Retinal pigment epithelial cell (primary cell): ENCODE data around the gene TAF6.

Source experiments
- DNase-seq: peaks from one replicate; pipeline ENCODE4 v3.0.0-alpha.2; 2010; ENCODE audit warnings: low read depth
- H3K4me3 ChIP-seq: 2 replicates; pipeline ENCODE4 v1.5.1; 2011; ENCODE audit warnings: mild to moderate bottlenecking, low read length, control low read depth, moderate library complexity
- CTCF ChIP-seq: conservative IDR thresholded peaks from 2 replicates; pipeline ENCODE4 v1.5.1; 2011; ENCODE audit warnings: low read depth, low read length, control low read depth, inconsistent platforms

Gene TAF6

GRCh38 chr7:100119072-100119969 is at the start of gene TAF6, which contains the start of gene CNPY4:
Gene TAF6, minus strand, starts transcription at chr7:100119358. Its CDS starts 5,149 bp downstream, at chr7:100114209.
Gene CNPY4, plus strand, starts transcription at chr7:100119634. Its CDS starts 111 bp downstream, at chr7:100119745.
- peak within 1 kb of the TSS; percentile 95 for H3K4me3 ChIP-seq
- TF ChIP-seq CTCF = no peak
- peak; percentile 81 for DNase-seq

- peak overlapping the region; percentile 49 for H3K4me3 ChIP-seq
- no peak for DNase-seq
- no peak for TF ChIP-seq CTCF
Observed at GRCh38 chr7:100167912-100168323, 48.8 kb upstream of the TAF6 start.

- no peak for DNase-seq
- no peak for TF ChIP-seq CTCF
- peak overlapping the region; percentile 49 for H3K4me3 ChIP-seq
Observed at GRCh38 chr7:100166970-100167911, 48.1 kb upstream of the TAF6 start.

DNA sequence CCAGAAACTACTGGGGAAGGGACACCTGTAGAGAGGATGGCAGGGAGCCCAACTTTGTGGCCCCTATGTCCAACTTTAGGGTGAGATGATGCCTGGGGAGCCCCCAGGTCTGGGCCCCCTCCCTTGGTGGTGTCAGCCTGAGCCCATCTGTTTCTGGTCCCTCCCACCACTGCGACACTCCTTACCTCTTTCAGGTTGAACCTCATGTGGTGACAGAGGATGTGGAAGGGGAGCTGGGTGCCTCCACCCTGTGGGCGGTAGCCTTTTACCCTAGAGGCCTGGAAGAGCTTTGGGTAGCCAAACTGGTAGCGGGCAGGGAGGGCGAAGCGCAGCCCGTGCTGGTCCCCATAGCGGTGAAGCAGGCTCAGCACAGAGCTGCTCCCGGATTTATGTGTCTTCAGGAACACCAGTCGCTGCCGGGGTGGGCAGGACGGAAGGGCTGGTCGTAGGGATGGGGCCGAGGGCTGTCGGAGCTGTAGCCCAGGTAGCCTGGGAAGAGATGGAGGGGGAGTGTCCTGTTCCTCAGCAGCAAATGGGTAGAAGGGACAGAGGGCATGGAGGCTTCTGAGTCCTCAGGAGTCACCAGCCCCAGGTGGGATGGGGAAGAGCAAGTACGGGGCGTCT is 47.3 kb upstream of the TAF6 start:
- H3K4me3 ChIP-seq = no peak overlapping the region
- TF ChIP-seq CTCF = no peak
- DNase-seq = no peak

- no peak overlapping the region for H3K4me3 ChIP-seq
- no peak for DNase-seq
- TF ChIP-seq CTCF = no peak
Observed at GRCh38 chr7:100163871-100164270, 44.7 kb upstream of the TAF6 start.

GRCh38 chr7:100163006-100163531 is 43.9 kb upstream of the TAF6 start:
- no peak for DNase-seq
- no peak for TF ChIP-seq CTCF
- H3K4me3 ChIP-seq = no peak overlapping the region
